Measurements from ENCODE around the gene SIX5.

DNA sequence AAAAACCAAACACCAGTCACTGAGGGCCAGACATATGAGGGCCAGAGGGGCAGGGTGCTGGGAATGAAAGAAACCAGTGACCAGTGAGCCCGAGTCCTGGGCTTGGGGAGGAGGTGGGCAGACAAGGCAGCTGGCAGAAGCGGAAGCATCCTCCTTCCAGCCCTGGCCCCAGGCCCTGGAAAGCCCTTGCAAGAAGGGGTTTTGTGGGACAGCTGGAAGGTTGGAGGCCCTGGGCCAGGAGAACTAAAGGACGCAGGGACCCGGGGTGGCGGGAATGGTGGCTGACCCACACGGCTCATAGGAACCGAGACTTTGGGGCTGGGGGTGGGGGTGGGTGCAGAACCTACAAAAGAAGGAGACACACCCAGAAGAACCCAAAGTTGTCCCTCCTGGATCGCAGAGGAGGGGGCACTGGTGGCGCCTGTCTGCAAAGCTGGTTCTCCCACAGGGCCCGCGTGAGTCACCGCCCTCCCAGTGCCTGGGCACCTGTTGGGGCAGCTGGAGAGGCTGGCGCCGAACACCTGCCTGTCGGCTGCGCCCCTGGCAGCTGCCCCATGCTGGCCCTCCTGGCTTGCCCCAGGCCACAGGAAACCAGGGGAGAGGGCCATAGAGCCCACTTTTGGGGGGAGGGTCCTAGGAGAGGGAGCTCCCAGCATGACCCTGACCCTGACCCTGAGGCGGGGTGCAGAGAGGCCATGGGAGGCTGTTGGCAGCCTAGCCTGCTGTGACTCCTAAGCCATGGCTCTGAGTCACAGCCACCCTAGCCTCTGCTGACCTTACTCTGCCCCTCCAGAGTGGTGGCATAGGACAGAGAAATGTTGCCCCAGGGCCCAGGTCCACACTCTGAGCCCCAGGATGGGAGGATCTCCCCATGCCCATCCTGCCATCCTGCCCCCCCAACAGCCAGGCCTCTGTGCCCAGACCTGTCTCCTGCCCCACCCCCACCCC, 12.4 kb upstream of the SIX5 start:
- TF ChIP-seq, protein P1, sequence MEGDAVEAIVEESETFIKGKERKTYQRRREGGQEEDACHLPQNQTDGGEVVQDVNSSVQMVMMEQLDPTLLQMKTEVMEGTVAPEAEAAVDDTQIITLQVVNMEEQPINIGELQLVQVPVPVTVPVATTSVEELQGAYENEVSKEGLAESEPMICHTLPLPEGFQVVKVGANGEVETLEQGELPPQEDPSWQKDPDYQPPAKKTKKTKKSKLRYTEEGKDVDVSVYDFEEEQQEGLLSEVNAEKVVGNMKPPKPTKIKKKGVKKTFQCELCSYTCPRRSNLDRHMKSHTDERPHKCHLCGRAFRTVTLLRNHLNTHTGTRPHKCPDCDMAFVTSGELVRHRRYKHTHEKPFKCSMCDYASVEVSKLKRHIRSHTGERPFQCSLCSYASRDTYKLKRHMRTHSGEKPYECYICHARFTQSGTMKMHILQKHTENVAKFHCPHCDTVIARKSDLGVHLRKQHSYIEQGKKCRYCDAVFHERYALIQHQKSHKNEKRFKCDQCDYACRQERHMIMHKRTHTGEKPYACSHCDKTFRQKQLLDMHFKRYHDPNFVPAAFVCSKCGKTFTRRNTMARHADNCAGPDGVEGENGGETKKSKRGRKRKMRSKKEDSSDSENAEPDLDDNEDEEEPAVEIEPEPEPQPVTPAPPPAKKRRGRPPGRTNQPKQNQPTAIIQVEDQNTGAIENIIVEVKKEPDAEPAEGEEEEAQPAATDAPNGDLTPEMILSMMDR (conservative IDR thresholded peaks at IDR 0.05; ENCODE audit: low read depth, low read length) = no peak
- no peak for TF ChIP-seq EZH2 (IDR thresholded peaks at IDR 0.05; ENCODE audit: borderline replicate concordance, low read depth, low read length, poor library complexity, severe bottlenecking)

All from A673 (cell line).